Activated CD4-positive, alpha-beta T cell treated with anti-CD3 and anti-CD28 coated beads, Interleukin-2, amount 50 U/mL, for 1 hour (primary cell): Measurements from ENCODE around the gene COL4A3.
"Not testable (repeated sequence)": the region's sequence is repeated elsewhere in the genome, so short reads cannot be mapped to it uniquely, and the experiment has no call there.

Experiments
- DNase-seq: peaks from one replicate; pipeline ENCODE4 v3.0.0-alpha.2; 2020

The COL4A3 gene

GRCh38 chr2:227160164-227160563 is 4.3 kb upstream of the COL4A3 start:
- DNase-seq = no peak

- DNase-seq = no peak
Observed at GRCh38 chr2:227161947-227162346, 2.5 kb upstream of the COL4A3 start.

GRCh38 chr2:227163485-227163997 is 883 bp upstream of the COL4A3 start:
- DNase-seq = no peak

GRCh38 chr2:227164763-227165291 is 403 bp downstream of the COL4A3 start:
- no peak for DNase-seq

- DNase-seq = not testable (repeated sequence)
Observed at GRCh38 chr2:227171779-227172178, 7.4 kb downstream of the COL4A3 start.

- no peak for DNase-seq
Observed at GRCh38 chr2:227177592-227178336, 13.3 kb downstream of the COL4A3 start.

- DNase-seq = no peak
Observed at GRCh38 chr2:227179988-227180685, 15.7 kb downstream of the COL4A3 start.

GRCh38 chr2:227180770-227181169 is 16.3 kb downstream of the COL4A3 start:
- DNase-seq = no peak

- DNase-seq = no peak
Observed at GRCh38 chr2:227182765-227183164, 18.3 kb downstream of the COL4A3 start.

- DNase-seq = no peak
Observed at GRCh38 chr2:227183657-227184367, 19.4 kb downstream of the COL4A3 start.

- no peak for DNase-seq
Observed at GRCh38 chr2:227185615-227186232, 21.3 kb downstream of the COL4A3 start.

- DNase-seq = no peak
Observed at GRCh38 chr2:227186751-227187150, 22.3 kb downstream of the COL4A3 start.

- no peak for DNase-seq
Observed at GRCh38 chr2:227188292-227188691, 23.9 kb downstream of the COL4A3 start.

- no peak for DNase-seq
Observed at GRCh38 chr2:227191367-227191766, 26.9 kb downstream of the COL4A3 start.

- DNase-seq = no peak
Observed at GRCh38 chr2:227192491-227192890, 28.1 kb downstream of the COL4A3 start.

- no peak for DNase-seq
Observed at GRCh38 chr2:227194219-227194618, 29.8 kb downstream of the COL4A3 start.

GRCh38 chr2:227198866-227199265 is 34.4 kb downstream of the COL4A3 start:
- DNase-seq = no peak

- DNase-seq = no peak
Observed at GRCh38 chr2:227201771-227202170, 37.3 kb downstream of the COL4A3 start.

- no peak for DNase-seq
Observed at GRCh38 chr2:227204452-227204851, 40.0 kb downstream of the COL4A3 start.

- no peak for DNase-seq
Observed at GRCh38 chr2:227205701-227206100, 41.3 kb downstream of the COL4A3 start.

GRCh38 chr2:227206406-227206805 is 42.0 kb downstream of the COL4A3 start:
- DNase-seq = no peak

GRCh38 chr2:227207573-227207972 is 43.1 kb downstream of the COL4A3 start:
- no peak for DNase-seq

GRCh38 chr2:227214622-227215041 is 50.2 kb downstream of the COL4A3 start:
- no peak for DNase-seq
